Fibroblast of the aortic adventitia (primary cell): ENCODE measurements around the gene DDX31. TPM values are rescaled to one million over a fixed set of nuclear protein-coding genes. Genes with fewer than 3 reads are reported as not detected.

Experiments
- DNase-seq: peaks from one replicate; pipeline ENCODE4 v3.0.0-alpha.2; 2010; ENCODE audit warnings: low read depth
- H3K4me3 ChIP-seq: 2 replicates; pipeline ENCODE4 v1.5.1; 2011; ENCODE audit warnings: low read depth, mild to moderate bottlenecking, control low read depth, low read length, moderate library complexity
- CTCF ChIP-seq: IDR thresholded peaks from 2 replicates; pipeline ENCODE4 v1.5.1; 2011; ENCODE audit warnings: mild to moderate bottlenecking, low read length, control low read depth, inconsistent platforms; ENCODE audit not compliant: insufficient read depth
- total RNA-seq: library from RNA; depleted of rRNA; stranded (reverse); fragments of >200 nt; gene quantifications from 2 replicates; pipeline ENCODE4 v1.2.3, GENCODE V29; 2012; ENCODE audit warnings: low replicate concordance

The DDX31 gene
- total RNA-seq, 1 donor: 13.5 TPM

GRCh38 chr9:132630811-132631210 is 39.0 kb downstream of the DDX31 start:
- no peak for DNase-seq
- TF ChIP-seq CTCF: no peak
- H3K4me3 ChIP-seq: no peak overlapping the region

GRCh38 chr9:132630116-132630515 is 39.7 kb downstream of the DDX31 start:
- no peak for DNase-seq
- no peak overlapping the region for H3K4me3 ChIP-seq
- TF ChIP-seq CTCF: no peak

GRCh38 chr9:132628746-132629145 is 41.0 kb downstream of the DDX31 start:
- DNase-seq: no peak
- H3K4me3 ChIP-seq: no peak overlapping the region
- TF ChIP-seq CTCF: no peak

- no peak for DNase-seq
- no peak for TF ChIP-seq CTCF
- no peak overlapping the region for H3K4me3 ChIP-seq
These were observed 42.2 kb downstream of the DDX31 start for GRCh38 chr9:132627594-132627993.

- TF ChIP-seq CTCF: no peak
- no peak for DNase-seq
- no peak overlapping the region for H3K4me3 ChIP-seq
These were observed 42.7 kb downstream of the DDX31 start for GRCh38 chr9:132627106-132627505.

- no peak for DNase-seq
- no peak for TF ChIP-seq CTCF
- no peak overlapping the region for H3K4me3 ChIP-seq
These were observed 43.5 kb downstream of the DDX31 start for GRCh38 chr9:132626285-132626684.

- no peak for TF ChIP-seq CTCF
- no peak overlapping the region for H3K4me3 ChIP-seq
- DNase-seq: peak; percentile 2
These were observed 47.6 kb downstream of the DDX31 start for GRCh38 chr9:132622159-132622558.
